Right lung (tissue), 5 donors: ENCODE measurements around the gene TBC1D14. TPM values are rescaled to one million over a fixed set of nuclear protein-coding genes. Genes with fewer than 3 reads are reported as not detected.
"Not testable (repeated sequence)": the region's sequence is repeated elsewhere in the genome, so short reads cannot be mapped to it uniquely, and the experiment has no call there.

Experiments
- DNase-seq, 2 donors: peaks; one replicate each; pipeline ENCODE4 v3.0.0-alpha.2; 2013
- polyA plus RNA-seq, 5 donors: library from polyadenylated mRNA; unstranded; fragments of 120-200 nt; gene quantifications; one replicate each; pipeline versions ENCODE4 v1.2.1 to v1.2.3, GENCODE V29; 2013; ENCODE audit warnings: inconsistent platforms in 1 of 5, low replicate concordance in 1 of 5; ENCODE audit not compliant: insufficient read length in 5 of 5, insufficient read depth in 1 of 5

Gene TBC1D14
- polyA plus RNA-seq, 5 donors = 40.7 to 46.0 (median 45.3) TPM

- no peak for DNase-seq
Measured at GRCh38 chr4:6907658-6908191, 1.9 kb upstream of the TBC1D14 start.

- no peak for DNase-seq
Measured at GRCh38 chr4:6908432-6909112, 1.1 kb upstream of the TBC1D14 start.

GRCh38 chr4:6909970-6910339 lies 329 bp downstream of the TBC1D14 start:
- DNase-seq = no peak

- no peak for DNase-seq
Measured at GRCh38 chr4:6910340-6910959, 824 bp downstream of the TBC1D14 start.

- no peak for DNase-seq
Measured at GRCh38 chr4:6910960-6911874, 1.6 kb downstream of the TBC1D14 start.

GRCh38 chr4:6911917-6912316 lies 2.3 kb downstream of the TBC1D14 start:
- DNase-seq = not testable (repeated sequence)

GRCh38 chr4:6912441-6912840 lies 2.8 kb downstream of the TBC1D14 start:
- no peak for DNase-seq

- DNase-seq = no peak
Measured at GRCh38 chr4:6913350-6913905, 3.8 kb downstream of the TBC1D14 start.

- no peak for DNase-seq
Measured at GRCh38 chr4:6914448-6914847, 4.8 kb downstream of the TBC1D14 start.

GRCh38 chr4:6915041-6916005 lies 5.7 kb downstream of the TBC1D14 start:
- DNase-seq = no peak

- DNase-seq = no peak
Measured at GRCh38 chr4:6916069-6916586, 6.5 kb downstream of the TBC1D14 start.

- no peak for DNase-seq
Measured at GRCh38 chr4:6916587-6917460, 7.2 kb downstream of the TBC1D14 start.

GRCh38 chr4:6917461-6918271 lies 8.0 kb downstream of the TBC1D14 start:
- peak; percentile 69 to 72 for DNase-seq

GRCh38 chr4:6918338-6918737 lies 8.7 kb downstream of the TBC1D14 start:
- no peak for DNase-seq

GRCh38 chr4:6920171-6920570 lies 10.5 kb downstream of the TBC1D14 start:
- DNase-seq = no peak

GRCh38 chr4:6923507-6923906 lies 13.9 kb downstream of the TBC1D14 start:
- no peak for DNase-seq

GRCh38 chr4:6924361-6924779 lies 14.7 kb downstream of the TBC1D14 start:
- DNase-seq = no peak

- no peak for DNase-seq
Measured at GRCh38 chr4:6925357-6925836, 15.8 kb downstream of the TBC1D14 start.
